Keratinocyte (primary cell): ENCODE data around the gene NEK10. TPM values are rescaled to one million over a fixed set of nuclear protein-coding genes. Genes with fewer than 3 reads are reported as not detected.
"Not testable (repeated sequence)": the region's sequence is repeated elsewhere in the genome, so short reads cannot be mapped to it uniquely, and the experiment has no call there.

Source experiments
- DNase-seq: peaks from one replicate; pipeline ENCODE4 v3.0.0-alpha.2; 2011; ENCODE audit warnings: low read depth, missing footprints, low spot score
- FAIRE-seq: peaks from 2 replicates; lab custom pipeline; 2011; peaks lifted over from hg19 to GRCh38; lab: Jason Lieb, UNC
- H2AFZ ChIP-seq: 2 replicates; pipeline ENCODE4 v1.6.0; 2012; ENCODE audit warnings: low read length, control low read depth, inconsistent platforms; ENCODE audit not compliant: control insufficient read depth
- H3K27ac ChIP-seq: 2 replicates; pipeline ENCODE4 v1.5.1; 2011; ENCODE audit warnings: low read length; ENCODE audit not compliant: control insufficient read depth, insufficient read depth
- H3K27me3 ChIP-seq: 3 replicates; pipeline ENCODE4 v1.6.0; 2011; ENCODE audit warnings: low read length; ENCODE audit not compliant: control insufficient read depth, insufficient read depth; ENCODE audit errors: extremely low read depth
- H3K36me3 ChIP-seq, 2 experiments: 2 replicates in 1 of 2; 3 replicates in 1 of 2; pipeline ENCODE4 v1.5.1; 2011; ENCODE audit warnings: low read length in 2 of 2, mild to moderate bottlenecking in 1 of 2; ENCODE audit not compliant: control insufficient read depth in 2 of 2, insufficient read depth in 2 of 2; ENCODE audit errors: extremely low read depth in 1 of 2
- H3K4me1 ChIP-seq: 3 replicates; pipeline ENCODE4 v1.5.1; 2011; ENCODE audit warnings: low read length; ENCODE audit not compliant: control insufficient read depth, insufficient read depth; ENCODE audit errors: extremely low read depth
- H3K4me2 ChIP-seq: 3 replicates; pipeline ENCODE4 v1.6.0; 2011; ENCODE audit warnings: low read depth, low read length; ENCODE audit not compliant: control insufficient read depth, insufficient read depth; ENCODE audit errors: extremely low read depth
- H3K4me3 ChIP-seq, 3 experiments: fragments of 200-600 bp in 1 of 3; sonication (generic) in 1 of 3; 2 replicates in 2 of 3; 3 replicates in 1 of 3; pipeline ENCODE4 v1.5.1; 2011 to 2016; ENCODE audit warnings: low read length in 3 of 3, mild to moderate bottlenecking in 3 of 3, control low read depth in 2 of 3, inconsistent platforms in 1 of 3, low read depth in 1 of 3, mixed read lengths in 1 of 3, mixed run types in 1 of 3, moderate library complexity in 1 of 3; ENCODE audit not compliant: control insufficient read depth in 2 of 3, insufficient read depth in 2 of 3; ENCODE audit errors: extremely low read depth in 1 of 3
- H3K79me2 ChIP-seq: 2 replicates; pipeline ENCODE4 v1.6.0; 2012; ENCODE audit warnings: low read length; ENCODE audit not compliant: control insufficient read depth, insufficient read depth
- H3K9ac ChIP-seq: 3 replicates; pipeline ENCODE4 v1.6.0; 2011; ENCODE audit warnings: low read length; ENCODE audit not compliant: control insufficient read depth, insufficient read depth; ENCODE audit errors: extremely low read depth
- H3K9me1 ChIP-seq: 3 replicates; pipeline ENCODE4 v1.6.0; 2011; ENCODE audit warnings: low read length; ENCODE audit not compliant: control insufficient read depth, insufficient read depth; ENCODE audit errors: extremely low read depth
- H3K9me3 ChIP-seq: 2 replicates; pipeline ENCODE4 v1.5.1; 2012; ENCODE audit warnings: low read depth, low read length; ENCODE audit not compliant: control insufficient read depth
- H4K20me1 ChIP-seq: 3 replicates; pipeline ENCODE4 v1.6.0; 2011; ENCODE audit warnings: low read length; ENCODE audit not compliant: control insufficient read depth, insufficient read depth; ENCODE audit errors: extremely low read depth
- CTCF ChIP-seq, 3 experiments: IDR thresholded peaks in 1 of 3; conservative IDR thresholded peaks in 1 of 3; optimal IDR thresholded peaks in 1 of 3; 2 replicates in 2 of 3; 3 replicates in 1 of 3; pipeline versions ENCODE3 to v1.5.1; 2011; ENCODE audit warnings: low read length in 3 of 3, mild to moderate bottlenecking in 3 of 3, moderate library complexity in 2 of 3, control low read depth in 1 of 3, inconsistent platforms in 1 of 3; ENCODE audit not compliant: insufficient read depth in 2 of 3; ENCODE audit errors: extremely low read depth in 1 of 3
- EZH2 ChIP-seq: IDR thresholded peaks from one replicate; pipeline ENCODE4 v1.6.1; 2012; ENCODE audit warnings: inconsistent platforms, mild to moderate bottlenecking, low read length, moderate library complexity
- dilution Hi-C: fragments of 300-500 bp; cut with MboI; formaldehyde crosslinking; loops from one replicate; pipeline ENCODE4 v1.7.0; 2020; ENCODE audit warnings: low sequenced_read_pairs; ENCODE audit not compliant: extremely low pct_ligation_motif_present
- polyA plus RNA-seq, 5 experiments: library from polyadenylated mRNA; depleted of rRNA in 3 of 5; stranded (reverse) in 3 of 5; stranded (forward) in 1 of 5; unstranded in 1 of 5; fragments of >200 nt; gene quantifications; 1 replicate in 1 of 5; 2 replicates in 3 of 5; 3 replicates in 1 of 5; pipeline versions ENCODE4 v1.2.1 to v1.2.3, GENCODE V29; 2011 to 2012; ENCODE audit warnings: missing spikeins in 2 of 5, low read depth in 1 of 5, low replicate concordance in 1 of 5

Gene NEK10
- polyA plus RNA-seq, 1 donor (not counting 4 experiments of a cell fraction or from before 2014, with no cell fraction given): 0.98 TPM

GRCh38 chr3:27335571-27335970 is 33.6 kb downstream of the NEK10 start:
- Histone ChIP-seq H3K79me2 (no peaks in the 10 kb centered on the region), H3K36me3 (no peaks in the 10 kb centered on the region), H3K4me1 (no peaks in the 10 kb centered on the region), H3K9ac (no peak overlapping the region), H3K9me3 (no peaks in the 10 kb centered on the region), H4K20me1 (no peaks in the 10 kb centered on the region), H3K9me1 (no peaks in the 10 kb centered on the region), H2AFZ (no peak overlapping the region), H3K27ac (no peak overlapping the region), H3K4me2 (no peak overlapping the region), H3K27me3 (no peaks in the 10 kb centered on the region), H3K4me3 (no peak overlapping the region)
- no peak for FAIRE-seq
- dilution Hi-C loops: no loop called here
- DNase-seq: no peak
- TF ChIP-seq EZH2 (no peak), CTCF (optimal IDR thresholded peaks at IDR 0.05 in 1 of 3, IDR thresholded peaks at IDR 0.05 in 1 of 3, conservative IDR thresholded peaks at IDR 0.05 in 1 of 3; ENCODE audit: extremely low read depth in 1 of 3, insufficient read depth in 2 of 3, low read length in 3 of 3) (no peak)

DNA sequence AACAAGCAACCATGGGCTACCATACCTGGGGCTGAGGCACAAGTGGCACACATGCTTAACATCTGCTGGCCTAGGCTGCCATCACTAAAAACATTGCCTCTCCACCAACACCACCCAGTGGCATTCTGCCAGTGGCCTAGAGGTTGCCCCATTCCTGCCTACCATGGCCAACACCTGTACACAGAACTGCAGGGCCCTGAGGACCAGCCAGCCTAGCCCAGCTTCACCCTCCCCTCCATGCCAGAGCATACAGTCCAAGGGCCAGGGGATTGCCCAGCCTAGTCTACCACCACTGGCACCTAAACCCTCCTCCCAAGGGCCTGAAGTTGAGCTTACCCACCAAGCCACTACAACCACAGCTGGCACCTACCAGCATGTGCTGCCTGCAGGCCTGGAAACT is 35.3 kb downstream of the NEK10 start:
- Histone ChIP-seq H3K4me1 (no peaks in the 10 kb centered on the region), H3K79me2 (no peaks in the 10 kb centered on the region), H3K27ac (no peak overlapping the region), H3K4me2 (no peak overlapping the region), H3K27me3 (no peaks in the 10 kb centered on the region), H3K9ac (no peak overlapping the region), H2AFZ (no peak overlapping the region), H3K9me1 (no peaks in the 10 kb centered on the region), H3K4me3 (no peak overlapping the region), H3K9me3 (no peaks in the 10 kb centered on the region), H4K20me1 (no peaks in the 10 kb centered on the region), H3K36me3 (no peaks in the 10 kb centered on the region)
- FAIRE-seq (no peak), DNase-seq (no peak)
- dilution Hi-C loops: no loop called here
- TF ChIP-seq CTCF (optimal IDR thresholded peaks at IDR 0.05 in 1 of 3, IDR thresholded peaks at IDR 0.05 in 1 of 3, conservative IDR thresholded peaks at IDR 0.05 in 1 of 3; ENCODE audit: extremely low read depth in 1 of 3, insufficient read depth in 2 of 3, low read length in 3 of 3) (no peak), EZH2 (no peak)

DNA sequence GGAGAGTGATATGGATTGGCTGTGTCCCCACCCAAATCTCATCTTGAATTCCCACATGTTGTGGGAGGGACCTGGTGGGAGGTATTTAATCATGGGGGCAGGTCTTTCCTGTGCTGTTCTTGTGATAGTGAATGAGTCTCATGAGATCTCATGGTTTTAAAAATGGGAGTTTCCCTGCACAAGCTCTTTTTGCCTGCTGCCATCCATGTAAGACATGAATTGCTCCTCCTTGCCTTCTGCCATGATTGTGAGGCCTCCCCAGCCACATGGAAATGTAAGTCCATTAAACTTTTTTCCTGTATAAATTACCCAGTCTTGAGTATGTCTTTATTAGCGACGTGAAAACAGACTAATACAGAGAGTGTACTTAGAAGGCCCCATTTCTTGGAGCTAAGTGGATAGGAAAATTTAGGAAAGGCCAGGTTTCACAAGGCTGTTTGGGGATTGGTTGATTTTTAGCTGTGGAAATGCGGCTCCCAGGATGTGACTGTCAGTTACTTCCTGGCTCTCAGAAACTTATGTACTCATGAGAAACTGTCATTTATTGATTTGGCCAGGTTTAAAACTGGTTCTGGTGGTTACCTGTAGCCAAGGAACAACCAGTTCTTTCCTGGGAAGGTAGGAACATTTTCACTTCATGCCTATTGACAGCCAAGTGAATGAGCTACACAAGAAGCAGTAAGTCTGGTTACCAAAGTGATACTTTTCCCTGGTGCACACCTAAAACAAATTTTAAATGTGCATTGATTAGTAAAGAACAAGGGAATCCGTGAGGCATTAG is 40.0 kb downstream of the NEK10 start:
- H3K4me1 ChIP-seq, H3K36me3 ChIP-seq, H3K4me3 ChIP-seq, H3K79me2 ChIP-seq, H2AFZ ChIP-seq, H3K9me3 ChIP-seq, FAIRE-seq, H3K9ac ChIP-seq, H3K27me3 ChIP-seq, H4K20me1 ChIP-seq, H3K27ac ChIP-seq, H3K9me1 ChIP-seq, H3K4me2 ChIP-seq, dilution Hi-C loops, DNase-seq: not testable (repeated sequence)
